HepG2 (cell line): Measurements from ENCODE around the gene RPTOR. TPM values are rescaled to one million over a fixed set of nuclear protein-coding genes. Genes with fewer than 3 reads are reported as not detected.

Experiments used
- AFF4 ChIP-seq: sonication (generic); formaldehyde crosslinking; IDR thresholded peaks from 2 replicates; pipeline ENCODE4 v1.4.0; 2020; ENCODE audit warnings: missing genetic modification reagents
- ARID3A ChIP-seq: IDR thresholded peaks from 2 replicates; pipeline ENCODE4 v1.6.1; 2012; ENCODE audit warnings: low read depth, low read length, improper control_type of control experiment
- CBX5 ChIP-seq: sonication (generic); formaldehyde crosslinking; IDR thresholded peaks from 2 replicates; pipeline ENCODE4 v1.4.0; 2020; ENCODE audit warnings: missing genetic modification reagents, borderline replicate concordance
- CCDC6 ChIP-seq: sonication (generic); formaldehyde crosslinking; IDR thresholded peaks from 2 replicates; pipeline ENCODE4 v1.8.1; 2022; ENCODE audit warnings: mild to moderate bottlenecking, missing genetic modification reagents, moderate library complexity
- EEA1 ChIP-seq: sonication (generic); formaldehyde crosslinking; IDR thresholded peaks from 2 replicates; pipeline ENCODE4 v1.5.1; 2020; ENCODE audit warnings: mild to moderate bottlenecking, missing genetic modification reagents, borderline replicate concordance
- GPBP1L1 ChIP-seq: sonication (generic); formaldehyde crosslinking; IDR thresholded peaks from 2 replicates; pipeline ENCODE4 v1.5.0; 2020; ENCODE audit warnings: mild to moderate bottlenecking, missing genetic modification reagents
- MAFK ChIP-seq, 2 experiments: IDR thresholded peaks in 1 of 2; conservative IDR thresholded peaks in 1 of 2; 2 replicates each; pipeline ENCODE4 v1.6.1; 2011; ENCODE audit warnings: improper control_type of control experiment in 2 of 2, low read length in 2 of 2
- RBAK ChIP-seq: sonication (generic); formaldehyde crosslinking; IDR thresholded peaks from 2 replicates; pipeline ENCODE4 v1.5.1; 2020; ENCODE audit warnings: mild to moderate bottlenecking, missing genetic modification reagents
- TCF7 ChIP-seq: sonication (generic); IDR thresholded peaks from 2 replicates; pipeline ENCODE4 v1.6.1; 2016; ENCODE audit warnings: antibody characterized with exemption, low read depth
- TRAFD1 ChIP-seq: sonication (generic); formaldehyde crosslinking; IDR thresholded peaks from 2 replicates; pipeline ENCODE4 v1.5.1; 2020; ENCODE audit warnings: missing genetic modification reagents, mild to moderate bottlenecking, borderline replicate concordance
- ZNF138 ChIP-seq: sonication (generic); formaldehyde crosslinking; IDR thresholded peaks from 2 replicates; pipeline ENCODE4 v1.5.0; 2020; ENCODE audit warnings: mild to moderate bottlenecking, low read depth, missing genetic modification reagents
- ZNF160 ChIP-seq: sonication (generic); formaldehyde crosslinking; IDR thresholded peaks from 2 replicates; pipeline ENCODE4 v1.8.0; 2022; ENCODE audit warnings: mild to moderate bottlenecking, inconsistent platforms, missing genetic modification reagents
- ZNF33B ChIP-seq: sonication (generic); formaldehyde crosslinking; IDR thresholded peaks from 2 replicates; pipeline ENCODE4 v1.5.1; 2020; ENCODE audit warnings: mild to moderate bottlenecking, missing genetic modification reagents
- ZNF503 ChIP-seq: sonication (generic); formaldehyde crosslinking; IDR thresholded peaks from 2 replicates; pipeline ENCODE4 v1.4.0; 2020; ENCODE audit warnings: missing genetic modification reagents
- ZNF737 ChIP-seq: sonication (generic); formaldehyde crosslinking; IDR thresholded peaks from 2 replicates; pipeline ENCODE4 v1.5.0; 2020; ENCODE audit warnings: missing genetic modification reagents, mild to moderate bottlenecking, borderline replicate concordance
- ZUFSP ChIP-seq: sonication (generic); formaldehyde crosslinking; IDR thresholded peaks from 2 replicates; pipeline ENCODE4 v1.9.0; 2021; ENCODE audit warnings: missing genetic modification reagents, mild to moderate bottlenecking, borderline replicate concordance
- polyA plus RNA-seq, 8 experiments: library from polyadenylated mRNA; depleted of rRNA in 3 of 8; stranded (reverse) in 7 of 8; unstranded in 1 of 8; fragments of >200 nt; fragmentation: Illumina TruSeq in 4 of 8; extraction: Trizol in 4 of 8; gene quantifications; 2 replicates each; pipeline versions ENCODE4 v1.2.1 to v1.2.3, GENCODE V29; 2011 to 2016; ENCODE audit warnings: low read depth in 4 of 8, missing spikeins in 1 of 8, mixed read lengths in 1 of 8; ENCODE audit not compliant: insufficient read depth in 1 of 8
- total RNA-seq, 5 experiments: library from RNA; depleted of rRNA; stranded (reverse); fragments of >200 nt; fragmentation: Illumina TruSeq; extraction: Trizol; gene quantifications; 2 replicates each; pipeline ENCODE4 v1.2.3, GENCODE V29; 2016; ENCODE audit warnings: low read depth in 1 of 5

The RPTOR gene
- total and polyA plus RNA-seq, 2 of the 13 experiments (the other 11 are each of a cell fraction or from before 2014, with no cell fraction given) = 6.6 to 25.3 TPM

- TF ChIP-seq ARID3A (no peak), ZNF138 (CRISPR knock-in tag) (no peak), EEA1 (no peak), ZNF160 (CRISPR knock-in tag) (no peak), CCDC6 (no peak), TCF7 (no peak), ZNF737 (CRISPR knock-in tag) (no peak), ZNF33B (no peak), CBX5 (CRISPR knock-in tag) (no peak), ZUFSP (CRISPR knock-in tag) (no peak), RBAK (CRISPR knock-in tag) (no peak), TRAFD1 (CRISPR knock-in tag) (no peak), ZNF503 (CRISPR knock-in tag) (no peak), MAFK (conservative IDR thresholded peaks at IDR 0.05 in 1 of 2, IDR thresholded peaks at IDR 0.05 in 1 of 2; ENCODE audit: low read length in 2 of 2) (peak; percentile 85 to 90), AFF4 (CRISPR knock-in tag) (no peak), GPBP1L1 (CRISPR knock-in tag) (no peak)
Observed at GRCh38 chr17:80668375-80669148, 123.9 kb downstream of the RPTOR start (continued).
